Loucy (cell line): ENCODE measurements around the gene CHST11.

Experiments used
- H2AFZ ChIP-seq: fragments of 200-600 bp; sonication (generic); 2 replicates; pipeline ENCODE4 v1.6.0; 2016; ENCODE audit warnings: antibody characterized with exemption, mild to moderate bottlenecking, low read length, moderate library complexity
- H3F3A ChIP-seq: fragments of 200-600 bp; 2 replicates; pipeline ENCODE4 v1.6.0; 2016; ENCODE audit warnings: antibody characterized with exemption, low read depth, mild to moderate bottlenecking
- H3K27me3 ChIP-seq: fragments of 200-600 bp; sonication (generic); 2 replicates; pipeline ENCODE4 v1.6.1; 2014; ENCODE audit warnings: low read length, mild to moderate bottlenecking; ENCODE audit not compliant: insufficient read depth, poor library complexity, severe bottlenecking
- H3K36me3 ChIP-seq: fragments of 200-600 bp; sonication (generic); 2 replicates; pipeline ENCODE4 v1.6.1; 2016; ENCODE audit warnings: low read length; ENCODE audit not compliant: insufficient read depth
- H3K4me1 ChIP-seq: fragments of 200-600 bp; sonication (generic); 2 replicates; pipeline ENCODE4 v1.5.1; 2014; ENCODE audit warnings: low read length, mild to moderate bottlenecking; ENCODE audit not compliant: insufficient read depth, poor library complexity, severe bottlenecking
- H3K4me2 ChIP-seq: fragments of 200-600 bp; sonication (generic); 2 replicates; pipeline ENCODE4 v1.6.0; 2014; ENCODE audit warnings: antibody characterized with exemption, low read length, low read depth, mild to moderate bottlenecking; ENCODE audit not compliant: poor library complexity, severe bottlenecking
- H3K4me3 ChIP-seq: fragments of 200-600 bp; sonication (generic); 2 replicates; pipeline ENCODE4 v1.5.1; 2014; ENCODE audit warnings: low read length, mild to moderate bottlenecking, mixed read lengths; ENCODE audit not compliant: poor library complexity, severe bottlenecking
- H3K79me2 ChIP-seq: fragments of 200-600 bp; sonication (generic); 2 replicates; pipeline ENCODE4 v1.6.1; 2014; ENCODE audit warnings: low read length; ENCODE audit not compliant: insufficient read depth
- H3K9ac ChIP-seq: fragments of 200-600 bp; sonication (generic); 2 replicates; pipeline ENCODE4 v1.6.0; 2014; ENCODE audit warnings: mild to moderate bottlenecking, low read depth, low read length, moderate library complexity; ENCODE audit not compliant: poor library complexity, severe bottlenecking
- H3K9me2 ChIP-seq: fragments of 200-600 bp; sonication (generic); replicated peaks from 2 replicates; pipeline ENCODE4 v1.6.1; 2016; ENCODE audit warnings: low read depth, low read length, mixed read lengths
- H3K9me3 ChIP-seq: fragments of 200-600 bp; sonication (generic); 2 replicates; pipeline ENCODE4 v1.6.1; 2014; ENCODE audit warnings: mild to moderate bottlenecking, antibody characterized with exemption, low read length, low read depth; ENCODE audit not compliant: insufficient read depth
- H4K20me1 ChIP-seq: fragments of 200-600 bp; sonication (generic); 2 replicates; pipeline ENCODE4 v1.6.0; 2014; ENCODE audit warnings: antibody characterized with exemption, low read length, mild to moderate bottlenecking; ENCODE audit not compliant: insufficient read depth, poor library complexity, severe bottlenecking
- CTCF ChIP-seq: fragments of 200-600 bp; sonication (generic); conservative IDR thresholded peaks from 2 replicates; pipeline ENCODE4 v1.5.1; 2014; ENCODE audit warnings: mild to moderate bottlenecking, antibody characterized with exemption, low read length
- EZH2phosphoT487 ChIP-seq: fragments of 200-600 bp; IDR thresholded peaks from 2 replicates; pipeline ENCODE4 v1.6.1; 2018; ENCODE audit warnings: antibody characterized with exemption, mild to moderate bottlenecking, moderate library complexity, borderline replicate concordance

CHST11 gene

GRCh38 chr12:104603545-104603973 lies 146.8 kb downstream of the CHST11 start:
- TF ChIP-seq CTCF (no peak), EZH2phosphoT487 (no peak)
- peaks cover 99% of the 10 kb centered on the region for H3K79me2 ChIP-seq
- H3K9ac ChIP-seq = peak overlapping the region; percentile 47
- H3K4me2 ChIP-seq = peak overlapping the region; percentile 53
- H3K4me1 ChIP-seq = peaks cover 72% of the 10 kb centered on the region
- no peaks in the 10 kb centered on the region for H3K9me3 ChIP-seq
- peaks cover 92% of the 10 kb centered on the region for H4K20me1 ChIP-seq
- peaks cover 15% of the 10 kb centered on the region for H3F3A ChIP-seq
- H3K4me3 ChIP-seq = peak overlapping the region; percentile 36
- H3K9me2 ChIP-seq = no peaks in the 10 kb centered on the region
- no peak overlapping the region for H2AFZ ChIP-seq
- peaks cover 76% of the 10 kb centered on the region for H3K36me3 ChIP-seq
- H3K27me3 ChIP-seq = no peaks in the 10 kb centered on the region

- Histone ChIP-seq H3K4me1 (peaks cover 65% of the 10 kb centered on the region), H3K4me2 (peak overlapping the region; percentile 53), H3K9me2 (no peaks in the 10 kb centered on the region), H4K20me1 (peaks cover 96% of the 10 kb centered on the region), H3K79me2 (peaks cover 99% of the 10 kb centered on the region), H2AFZ (no peak overlapping the region), H3K36me3 (peaks cover 83% of the 10 kb centered on the region), H3K27me3 (no peaks in the 10 kb centered on the region), H3F3A (peaks cover 15% of the 10 kb centered on the region), H3K9me3 (no peaks in the 10 kb centered on the region), H3K9ac (peak overlapping the region; percentile 47), H3K4me3 (peak overlapping the region; percentile 36)
- TF ChIP-seq EZH2phosphoT487 (no peak), CTCF (no peak)
Measured at GRCh38 chr12:104604070-104604994, 147.6 kb downstream of the CHST11 start.

- no peak overlapping the region for H3K9ac ChIP-seq
- H3F3A ChIP-seq = peaks cover 15% of the 10 kb centered on the region
- peaks cover 96% of the 10 kb centered on the region for H4K20me1 ChIP-seq
- no peaks in the 10 kb centered on the region for H3K9me3 ChIP-seq
- H2AFZ ChIP-seq = no peak overlapping the region
- H3K36me3 ChIP-seq = peaks cover 88% of the 10 kb centered on the region
- TF ChIP-seq CTCF (no peak), EZH2phosphoT487 (no peak)
- H3K4me1 ChIP-seq = peaks cover 57% of the 10 kb centered on the region
- no peak overlapping the region for H3K4me3 ChIP-seq
- H3K4me2 ChIP-seq = peak overlapping the region; percentile 53
- H3K27me3 ChIP-seq = no peaks in the 10 kb centered on the region
- H3K79me2 ChIP-seq = peaks cover 99% of the 10 kb centered on the region
- no peaks in the 10 kb centered on the region for H3K9me2 ChIP-seq
Measured at GRCh38 chr12:104604995-104605675, 148.4 kb downstream of the CHST11 start.
